Skin epidermis (tissue), 12 donors: ENCODE measurements around the gene SHISA5.
"Not testable (repeated sequence)": the region's sequence is repeated elsewhere in the genome, so short reads cannot be mapped to it uniquely, and the experiment has no call there.

Experiments
- H3K27ac ChIP-seq, 21 experiments: fragments of 200-600 bp; sonication (generic) in 11 of 21; one replicate each; pipeline ENCODE4 v1.5.0; 2020; ENCODE audit warnings: mild to moderate bottlenecking in 3 of 21, inconsistent platforms in 2 of 21, moderate library complexity in 2 of 21
- H3K4me3 ChIP-seq, 7 experiments: fragments of 200-600 bp; sonication (generic) in 2 of 7; one replicate each; pipeline ENCODE4 v1.5.0; 2020; ENCODE audit warnings: inconsistent platforms in 2 of 7, mild to moderate bottlenecking in 2 of 7, moderate library complexity in 1 of 7

Gene SHISA5

GRCh38 chr3:48504051-48504946 lies at the start of gene SHISA5:
Gene SHISA5, minus strand, starts transcription at chr3:48504174. Its CDS starts 80 bp downstream, at chr3:48504094.
- H3K4me3 ChIP-seq = peak within 1 kb of the TSS; percentile 40 to 78 (median 58)

GRCh38 chr3:48553361-48553760 lies 49.4 kb upstream of the SHISA5 start:
- Histone ChIP-seq H3K27ac (peak overlapping the region in 3 of 21 experiments; percentile 22 to 37 (median 26)), H3K4me3 (no peak overlapping the region)

More at GRCh38 chr3:48504051-48504946, at the start of gene SHISA5:
- peak within 1 kb of the TSS; percentile 76 to 98 (median 93) for H3K27ac ChIP-seq

- no peak overlapping the region for H3K27ac ChIP-seq
- no peak overlapping the region for H3K4me3 ChIP-seq
These were observed 48.4 kb upstream of the SHISA5 start for GRCh38 chr3:48552111-48552951.

- H3K4me3 ChIP-seq, H3K27ac ChIP-seq: not testable (repeated sequence)
These were observed 47.7 kb upstream of the SHISA5 start for GRCh38 chr3:48551651-48552050.

- no peak overlapping the region for H3K4me3 ChIP-seq
- H3K27ac ChIP-seq = no peak overlapping the region
These were observed 45.0 kb upstream of the SHISA5 start for GRCh38 chr3:48548729-48549705.

GRCh38 chr3:48548126-48548525 lies 44.2 kb upstream of the SHISA5 start:
- Histone ChIP-seq H3K27ac (no peak overlapping the region), H3K4me3 (no peak overlapping the region)

GRCh38 chr3:48546203-48546829 lies 42.3 kb upstream of the SHISA5 start:
- no peak overlapping the region for H3K4me3 ChIP-seq
- no peak overlapping the region for H3K27ac ChIP-seq

- Histone ChIP-seq H3K4me3 (no peak overlapping the region), H3K27ac (no peak overlapping the region)
These were observed 40.2 kb upstream of the SHISA5 start for GRCh38 chr3:48544141-48544540.

GRCh38 chr3:48543271-48543866 lies 39.4 kb upstream of the SHISA5 start:
- Histone ChIP-seq H3K27ac (no peak overlapping the region), H3K4me3 (no peak overlapping the region)

- H3K27ac ChIP-seq = no peak overlapping the region
- no peak overlapping the region for H3K4me3 ChIP-seq
These were observed 34.5 kb upstream of the SHISA5 start for GRCh38 chr3:48538451-48538850.

GRCh38 chr3:48536785-48537184 lies 32.8 kb upstream of the SHISA5 start:
- H3K4me3 ChIP-seq = no peak overlapping the region
- no peak overlapping the region for H3K27ac ChIP-seq

GRCh38 chr3:48536116-48536515 lies 32.1 kb upstream of the SHISA5 start:
- H3K4me3 ChIP-seq = no peak overlapping the region
- H3K27ac ChIP-seq = peak overlapping the region in 1 of 21 experiments; percentile 34

- no peak overlapping the region for H3K4me3 ChIP-seq
- peak overlapping the region in 1 of 21 experiments; percentile 34 for H3K27ac ChIP-seq
These were observed 31.6 kb upstream of the SHISA5 start for GRCh38 chr3:48535578-48535977.

GRCh38 chr3:48532977-48533337 lies 29.0 kb upstream of the SHISA5 start:
- Histone ChIP-seq H3K4me3 (no peak overlapping the region), H3K27ac (no peak overlapping the region)

GRCh38 chr3:48532271-48532976 lies 28.4 kb upstream of the SHISA5 start:
- no peak overlapping the region for H3K27ac ChIP-seq
- no peak overlapping the region for H3K4me3 ChIP-seq

GRCh38 chr3:48530701-48531100 lies 26.7 kb upstream of the SHISA5 start:
- H3K27ac ChIP-seq, H3K4me3 ChIP-seq: not testable (repeated sequence)

GRCh38 chr3:48528754-48529153 lies 24.8 kb upstream of the SHISA5 start:
- H3K27ac ChIP-seq = no peak overlapping the region
- H3K4me3 ChIP-seq = no peak overlapping the region

GRCh38 chr3:48528048-48528447 lies 24.1 kb upstream of the SHISA5 start:
- no peak overlapping the region for H3K27ac ChIP-seq
- H3K4me3 ChIP-seq = no peak overlapping the region
